NCI-H1105 treated with DMSO at 0.1 percent for 48 hours (cell line): Measurements from ENCODE around the gene FOXN1.

Source experiments
- DNase-seq: peaks from one replicate; lab custom pipeline; 2025; lab: John Stamatoyannopoulos, UW

The FOXN1 gene

GRCh38 chr17:28526381-28526780 is 20.2 kb downstream of the FOXN1 start:
- DNase-seq, result no peak

- DNase-seq, result no peak
Measured at GRCh38 chr17:28527181-28527681, 21.1 kb downstream of the FOXN1 start.

GRCh38 chr17:28527859-28528258 is 21.7 kb downstream of the FOXN1 start:
- DNase-seq, result no peak

GRCh38 chr17:28528327-28529012 is 22.3 kb downstream of the FOXN1 start:
- no peak for DNase-seq

- no peak for DNase-seq
Measured at GRCh38 chr17:28529013-28529400, 22.9 kb downstream of the FOXN1 start.

GRCh38 chr17:28530250-28530649 is 24.1 kb downstream of the FOXN1 start:
- no peak for DNase-seq

- DNase-seq, result no peak
Measured at GRCh38 chr17:28530926-28531325, 24.8 kb downstream of the FOXN1 start.

GRCh38 chr17:28532050-28532960 is 26.2 kb downstream of the FOXN1 start:
- no peak for DNase-seq

GRCh38 chr17:28533091-28533807 is 27.1 kb downstream of the FOXN1 start:
- DNase-seq, result no peak

- no peak for DNase-seq
Measured at GRCh38 chr17:28534740-28535375, 28.7 kb downstream of the FOXN1 start.

- no peak for DNase-seq
Measured at GRCh38 chr17:28536532-28537218, 30.5 kb downstream of the FOXN1 start.

GRCh38 chr17:28537219-28537610 is 31.1 kb downstream of the FOXN1 start:
- DNase-seq, result no peak

- DNase-seq, result no peak
Measured at GRCh38 chr17:28538296-28538895, 32.2 kb downstream of the FOXN1 start.

GRCh38 chr17:28540231-28540630 is 34.1 kb downstream of the FOXN1 start:
- no peak for DNase-seq

- no peak for DNase-seq
Measured at GRCh38 chr17:28541439-28541838, 35.3 kb downstream of the FOXN1 start.

GRCh38 chr17:28544402-28545140 is 38.4 kb downstream of the FOXN1 start:
- DNase-seq, result no peak

GRCh38 chr17:28545141-28545503 is 39.0 kb downstream of the FOXN1 start:
- DNase-seq, result no peak

- DNase-seq, result no peak
Measured at GRCh38 chr17:28545787-28546415, 39.8 kb downstream of the FOXN1 start.

GRCh38 chr17:28547096-28547622 is 41.0 kb downstream of the FOXN1 start:
- DNase-seq, result no peak
